ENCODE data around the gene ZNF587B. TPM values are rescaled to one million over a fixed set of nuclear protein-coding genes. Genes with fewer than 3 reads are reported as not detected.
"Not testable (repeated sequence)": the region's sequence is repeated elsewhere in the genome, so short reads cannot be mapped to it uniquely, and the experiment has no call there.

The ZNF587B gene
- total and polyA plus RNA-seq, 12 donors, result 3.1 to 20.1 (median 8.3) TPM

- no peaks in the 10 kb centered on the region for H3K9me3 ChIP-seq (replicated peaks in 1 of 3)
- DNase-seq, result no peak
- TF ChIP-seq CTCF (IDR thresholded peaks at IDR 0.05) (no peak), POLR2A (IDR thresholded peaks at IDR 0.05) (no peak)
- H3K27me3 ChIP-seq, result no peaks in the 10 kb centered on the region
- peaks cover 0 to 6% of the 10 kb centered on the region in 2 donors for H3K4me1 ChIP-seq (replicated peaks in 1 of 2)
- intact Hi-C loops (cut with DNase I), result no loop called here
- 92 to 96% (median 94%) methylated on average over 6 of the region's 6 CpGs for WGBS, 4 donors
- no peaks in the 10 kb centered on the region for H3K36me3 ChIP-seq (replicated peaks in 1 of 2)
- H3K27ac ChIP-seq, result no peak overlapping the region
- no peak overlapping the region for H3K4me3 ChIP-seq
Observed at GRCh38 chr19:57825511-57825910, 4.6 kb upstream of the ZNF587B start.

GRCh38 chr19:57829316-57829715 lies 783 bp upstream of the ZNF587B start:
- DNase-seq, result no peak
- Histone ChIP-seq H3K9me3 (replicated peaks in 1 of 3) (no peaks in the 10 kb centered on the region), H3K4me3 (no peak overlapping the region), H3K36me3 (replicated peaks in 1 of 2) (no peaks in the 10 kb centered on the region), H3K27ac (no peak overlapping the region), H3K4me1 (replicated peaks in 1 of 2) (peaks cover 0 to 8% of the 10 kb centered on the region in 2 donors), H3K27me3 (no peaks in the 10 kb centered on the region)
- WGBS, 4 donors, result 68 to 75% (median 73%) methylated on average over 5 of the region's 5 CpGs
- intact Hi-C loops (cut with DNase I), result no loop called here
- TF ChIP-seq POLR2A (IDR thresholded peaks at IDR 0.05), result no peak
- no peak for TF ChIP-seq CTCF (IDR thresholded peaks at IDR 0.05)

GRCh38 chr19:57836991-57837390 lies 6.9 kb downstream of the ZNF587B start:
- H3K27ac ChIP-seq; DNase-seq; H3K9me3 ChIP-seq (replicated peaks in 1 of 3); H3K27me3 ChIP-seq; intact Hi-C loops (cut with DNase I); H3K4me1 ChIP-seq (replicated peaks in 1 of 2); H3K4me3 ChIP-seq: not testable (repeated sequence)
- peaks cover 0 to 13% of the 10 kb centered on the region in 2 donors for H3K36me3 ChIP-seq (replicated peaks in 1 of 2)
- WGBS, 4 donors, result 92 to 97% (median 94%) methylated on average over 5 of the region's 5 CpGs

GRCh38 chr19:57838622-57839191 lies 8.6 kb downstream of the ZNF587B start:
- H3K4me1 ChIP-seq (replicated peaks in 1 of 2); DNase-seq; H3K27me3 ChIP-seq; H3K4me3 ChIP-seq; H3K9me3 ChIP-seq (replicated peaks in 1 of 3); intact Hi-C loops (cut with DNase I); H3K27ac ChIP-seq: not testable (repeated sequence)
- H3K36me3 ChIP-seq (replicated peaks in 1 of 2), result peaks cover 0 to 13% of the 10 kb centered on the region in 2 donors
- 93 to 95% (median 93%) methylated on average over 4 to 5 of the region's 5 CpGs for WGBS, 4 donors

GRCh38 chr19:57841122-57841763 lies 11.1 kb downstream of the ZNF587B start:
- Histone ChIP-seq H3K27ac (no peak overlapping the region), H3K9me3 (replicated peaks in 1 of 3) (no peaks in the 10 kb centered on the region), H3K27me3 (no peaks in the 10 kb centered on the region), H3K4me1 (replicated peaks in 1 of 2) (no peaks in the 10 kb centered on the region), H3K36me3 (replicated peaks in 1 of 2) (peaks cover 0 to 13% of the 10 kb centered on the region in 2 donors), H3K4me3 (no peak overlapping the region)
- no peak for TF ChIP-seq POLR2A (IDR thresholded peaks at IDR 0.05)
- no peak for TF ChIP-seq CTCF (IDR thresholded peaks at IDR 0.05)
- intact Hi-C loops (cut with DNase I), result no loop called here
- no peak for DNase-seq
- 76 to 93% (median 79%) methylated on average over 6 of the region's 6 CpGs for WGBS, 4 donors

- H3K4me3 ChIP-seq; intact Hi-C loops (cut with DNase I); H3K27me3 ChIP-seq; H3K27ac ChIP-seq; H3K36me3 ChIP-seq (replicated peaks in 1 of 2); DNase-seq; H3K9me3 ChIP-seq (replicated peaks in 1 of 3): not testable (repeated sequence)
- H3K4me1 ChIP-seq (replicated peaks in 1 of 2), result peaks cover 0 to 16% of the 10 kb centered on the region in 2 donors
- 76 to 92% (median 83%) methylated on average over 3 of the region's 3 CpGs for WGBS, 4 donors
Observed at GRCh38 chr19:57847164-57847563, 17.1 kb downstream of the ZNF587B start.

GRCh38 chr19:57849162-57849665 lies 19.1 kb downstream of the ZNF587B start:
- Histone ChIP-seq H3K4me3 (peak overlapping the region in 1 of 4 donors; percentile 62), H3K27ac (peak overlapping the region in 2 of 5 donors; percentile 75), H3K4me1 (replicated peaks in 1 of 2) (peaks cover 0 to 16% of the 10 kb centered on the region in 2 donors)
- H3K27me3 ChIP-seq; DNase-seq; H3K9me3 ChIP-seq (replicated peaks in 1 of 3); H3K36me3 ChIP-seq (replicated peaks in 1 of 2); intact Hi-C loops (cut with DNase I): not testable (repeated sequence)
- WGBS, 4 donors, result 63 to 88% (median 81%) methylated on average over 1 to 2 of the region's 2 CpGs
